AG09309 (cell line): ENCODE data around the gene HOMER1.

ENCODE experiments used
- DNase-seq: peaks from one replicate; pipeline ENCODE4 v3.0.0-alpha.2; 2010; ENCODE audit warnings: low read depth
- H3K4me3 ChIP-seq: 2 replicates; pipeline ENCODE4 v1.5.1; 2011; ENCODE audit warnings: mild to moderate bottlenecking, low read depth, low read length, moderate library complexity; ENCODE audit not compliant: control insufficient read depth
- CTCF ChIP-seq: IDR thresholded peaks from 2 replicates; pipeline ENCODE4 v1.5.1; 2011; ENCODE audit warnings: mild to moderate bottlenecking, low read depth, low read length, inconsistent platforms; ENCODE audit not compliant: insufficient read depth, control insufficient read depth; ENCODE audit errors: missing control alignments

The HOMER1 gene

GRCh38 chr5:79507251-79508205 lies 6.4 kb downstream of the HOMER1 start:
- DNase-seq = no peak
- no peak for TF ChIP-seq CTCF
- H3K4me3 ChIP-seq = no peak overlapping the region

GRCh38 chr5:79505138-79505537 lies 8.8 kb downstream of the HOMER1 start:
- TF ChIP-seq CTCF = no peak
- no peak overlapping the region for H3K4me3 ChIP-seq
- no peak for DNase-seq

GRCh38 chr5:79503794-79504495 lies 10.0 kb downstream of the HOMER1 start:
- DNase-seq = no peak
- no peak for TF ChIP-seq CTCF
- H3K4me3 ChIP-seq = no peak overlapping the region

- TF ChIP-seq CTCF = no peak
- H3K4me3 ChIP-seq = no peak overlapping the region
- no peak for DNase-seq
Measured at GRCh38 chr5:79499640-79500273, 14.2 kb downstream of the HOMER1 start.

- TF ChIP-seq CTCF = no peak
- no peak overlapping the region for H3K4me3 ChIP-seq
- DNase-seq = no peak
Measured at GRCh38 chr5:79495311-79495710, 18.6 kb downstream of the HOMER1 start.

- no peak for TF ChIP-seq CTCF
- no peak for DNase-seq
- no peak overlapping the region for H3K4me3 ChIP-seq
Measured at GRCh38 chr5:79493596-79494345, 20.2 kb downstream of the HOMER1 start.
